HG02852 (cell line): ENCODE results near the gene NDUFA6.
"Not testable (repeated sequence)": the region's sequence is repeated elsewhere in the genome, so short reads cannot be mapped to it uniquely, and the experiment has no call there.

Experiments
- ATAC-seq: cut with Tn5 transposase; IDR thresholded peaks from one replicate; pipeline ENCODE4 v1.9.1; 2021; ENCODE audit warnings: mild to moderate bottlenecking, moderate library complexity; ENCODE audit not compliant: unreplicated experiment

The NDUFA6 gene

DNA sequence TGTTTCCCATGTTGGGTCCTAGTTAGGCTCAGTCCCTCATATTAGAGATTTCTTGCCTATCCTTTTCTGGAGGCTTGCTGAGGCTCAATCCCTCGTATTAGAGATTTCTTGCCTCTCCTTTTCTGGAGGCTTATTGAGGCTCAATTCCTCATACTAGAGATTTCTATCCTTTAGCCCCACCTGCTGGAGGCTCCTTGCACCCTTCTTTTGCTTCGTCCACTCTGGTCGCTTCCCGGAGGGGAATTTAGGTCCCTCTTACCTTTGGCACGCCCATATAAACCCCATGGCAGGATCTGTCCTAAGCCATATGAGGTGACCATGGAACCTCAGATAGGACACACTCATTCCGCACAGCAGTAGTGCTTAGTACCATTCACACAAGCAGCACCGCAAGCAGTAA, 24.1 kb upstream of the NDUFA6 start:
- no peak for ATAC-seq

DNA sequence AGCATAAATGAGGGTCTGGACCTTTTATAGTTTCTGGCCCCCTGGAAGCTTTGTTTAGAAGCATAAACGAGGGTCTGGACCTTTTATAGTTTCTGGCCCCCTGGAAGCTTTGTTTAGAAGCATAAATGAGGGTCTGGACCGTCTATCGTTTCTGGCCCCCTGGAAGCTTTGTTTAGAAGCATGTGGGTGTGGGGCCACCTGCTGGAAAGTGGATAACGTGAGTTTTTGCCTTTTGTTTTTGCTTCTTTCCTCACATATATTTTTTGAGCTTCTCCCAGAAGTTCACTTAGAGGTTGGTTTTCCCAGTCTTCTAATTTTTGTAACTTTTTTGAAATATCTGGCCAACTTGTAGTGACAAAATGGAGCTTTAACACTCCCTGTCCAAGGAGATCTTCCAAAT, 22.2 kb upstream of the NDUFA6 start:
- ATAC-seq, result not testable (repeated sequence)

GRCh38 chr22:42111798-42112197, 21.2 kb upstream of the NDUFA6 start:
- no peak for ATAC-seq

DNA sequence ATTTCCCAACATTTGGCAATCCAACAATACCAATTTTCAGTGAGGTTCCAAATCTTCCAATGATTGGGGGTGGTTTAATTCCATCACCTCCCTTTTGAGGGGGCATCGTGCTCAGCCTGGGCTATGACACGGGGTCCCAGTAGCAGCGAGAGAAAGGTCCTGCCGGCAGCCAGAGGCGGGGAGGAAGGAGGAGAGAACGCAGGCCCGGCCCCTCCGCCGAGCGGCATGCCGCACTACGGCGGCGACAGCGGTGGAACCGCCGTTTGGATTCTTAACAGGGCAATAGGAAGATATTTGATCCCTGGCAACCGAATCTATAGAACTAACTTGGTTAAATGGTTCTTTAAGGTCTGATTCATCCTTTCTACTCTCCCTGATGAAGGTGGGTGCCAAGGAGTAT, 18.3 kb upstream of the NDUFA6 start:
- ATAC-seq, result no peak

DNA sequence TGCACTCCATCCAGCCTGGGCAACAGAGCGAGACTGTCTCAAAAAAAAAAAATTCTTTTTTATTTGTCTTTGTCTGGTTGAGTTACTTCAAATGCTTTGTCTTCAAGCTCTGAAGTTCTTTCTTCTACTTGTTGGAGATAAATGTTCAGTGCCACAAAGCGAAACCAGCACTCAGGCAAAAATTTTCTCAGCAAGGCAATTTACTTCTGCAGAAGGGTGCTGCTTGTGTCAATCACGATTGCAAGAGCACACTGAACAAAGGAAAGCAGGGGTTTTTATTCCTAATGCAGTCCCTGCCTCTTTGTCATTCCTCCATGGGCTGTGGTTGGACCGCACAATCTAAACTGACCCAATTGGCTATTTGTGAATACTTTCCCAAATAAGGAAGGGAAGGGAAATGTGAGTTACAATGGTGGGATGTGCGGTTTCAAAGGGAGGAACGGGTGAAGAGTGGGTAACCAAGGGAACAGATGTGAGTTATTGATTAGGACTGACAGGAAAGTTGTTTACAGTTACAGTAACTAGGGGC, 13.8 kb upstream of the NDUFA6 start:
- ATAC-seq, result not testable (repeated sequence)

DNA sequence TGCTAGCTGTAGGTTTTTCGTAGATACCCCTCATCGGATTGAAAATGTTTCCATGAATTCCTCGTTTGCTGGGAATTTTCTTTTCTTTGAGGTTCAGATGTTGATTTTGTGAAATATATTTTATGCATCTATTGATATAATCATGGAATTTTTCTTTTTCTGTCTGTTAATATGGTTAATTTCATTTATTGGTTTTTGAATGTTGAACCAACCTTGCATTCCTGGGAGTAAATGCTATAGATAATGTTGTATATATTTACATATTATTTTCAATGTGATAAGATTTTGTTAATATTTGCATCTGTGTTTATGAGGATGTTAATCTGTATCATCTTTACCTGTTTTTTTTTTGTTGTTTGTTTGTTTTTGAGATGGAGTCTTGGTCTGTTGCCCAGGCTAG, 10.6 kb upstream of the NDUFA6 start:
- ATAC-seq, result no peak

DNA sequence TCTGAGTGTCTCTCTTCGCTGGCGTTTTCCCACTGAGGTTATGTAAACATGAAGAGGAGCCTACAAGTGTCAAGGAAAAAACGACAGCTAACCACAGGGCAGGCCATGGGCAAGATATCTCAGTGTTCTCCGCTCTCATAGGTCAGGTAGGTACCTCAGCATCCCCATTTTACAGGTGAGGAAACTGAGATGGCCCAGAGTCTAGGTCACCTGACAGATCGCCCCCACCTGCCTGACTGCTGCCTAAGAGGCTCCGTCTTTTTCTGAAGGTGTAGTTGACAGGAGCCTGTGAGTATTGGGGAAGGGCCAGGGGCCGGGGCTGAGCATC, 847 bp upstream of the NDUFA6 start:
- ATAC-seq, result no peak

GRCh38 chr22:42086051-42086450, 4.5 kb downstream of the NDUFA6 start:
- no peak for ATAC-seq

DNA sequence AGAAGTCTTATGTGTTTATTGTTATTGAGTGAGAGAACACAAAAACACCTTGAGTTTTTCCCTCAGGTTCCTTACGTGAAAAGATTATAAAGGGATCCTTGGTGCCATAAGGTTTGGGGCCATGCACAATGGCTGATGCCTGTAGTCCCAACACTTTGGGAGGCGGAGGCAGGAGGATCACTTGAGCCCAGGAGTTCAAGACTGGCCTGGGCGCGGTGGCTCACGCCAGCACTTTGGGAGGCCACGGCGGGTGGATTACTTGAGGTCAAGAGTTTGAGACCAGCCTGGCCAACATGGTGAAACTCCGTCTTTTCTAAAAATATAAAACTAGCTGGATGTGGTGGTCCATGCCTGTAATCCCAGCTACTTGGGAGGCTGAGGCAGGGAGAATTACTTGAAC, 5.7 kb downstream of the NDUFA6 start:
- ATAC-seq, result no peak

GRCh38 chr22:42083119-42083518, 7.5 kb downstream of the NDUFA6 start:
- ATAC-seq, result no peak

DNA sequence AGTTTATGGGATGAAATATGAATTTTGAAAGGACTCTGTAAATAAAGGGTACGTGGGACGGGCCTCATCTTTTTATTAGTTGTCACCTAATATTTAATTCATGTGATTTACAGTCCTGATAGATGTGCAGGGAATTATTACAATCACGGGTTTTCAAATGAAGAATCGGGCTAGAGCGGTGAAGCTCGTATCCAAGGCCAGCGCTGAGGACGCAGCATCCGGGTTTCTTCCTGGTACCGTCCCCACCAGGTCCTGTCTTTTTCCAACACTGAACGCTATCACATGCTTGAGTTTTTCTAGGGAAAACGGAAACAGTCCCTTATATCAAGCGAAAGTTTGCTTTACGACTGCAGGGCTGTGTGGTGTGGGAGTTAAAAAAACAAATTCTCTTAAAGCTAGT, 10.3 kb downstream of the NDUFA6 start:
- no peak for ATAC-seq

DNA sequence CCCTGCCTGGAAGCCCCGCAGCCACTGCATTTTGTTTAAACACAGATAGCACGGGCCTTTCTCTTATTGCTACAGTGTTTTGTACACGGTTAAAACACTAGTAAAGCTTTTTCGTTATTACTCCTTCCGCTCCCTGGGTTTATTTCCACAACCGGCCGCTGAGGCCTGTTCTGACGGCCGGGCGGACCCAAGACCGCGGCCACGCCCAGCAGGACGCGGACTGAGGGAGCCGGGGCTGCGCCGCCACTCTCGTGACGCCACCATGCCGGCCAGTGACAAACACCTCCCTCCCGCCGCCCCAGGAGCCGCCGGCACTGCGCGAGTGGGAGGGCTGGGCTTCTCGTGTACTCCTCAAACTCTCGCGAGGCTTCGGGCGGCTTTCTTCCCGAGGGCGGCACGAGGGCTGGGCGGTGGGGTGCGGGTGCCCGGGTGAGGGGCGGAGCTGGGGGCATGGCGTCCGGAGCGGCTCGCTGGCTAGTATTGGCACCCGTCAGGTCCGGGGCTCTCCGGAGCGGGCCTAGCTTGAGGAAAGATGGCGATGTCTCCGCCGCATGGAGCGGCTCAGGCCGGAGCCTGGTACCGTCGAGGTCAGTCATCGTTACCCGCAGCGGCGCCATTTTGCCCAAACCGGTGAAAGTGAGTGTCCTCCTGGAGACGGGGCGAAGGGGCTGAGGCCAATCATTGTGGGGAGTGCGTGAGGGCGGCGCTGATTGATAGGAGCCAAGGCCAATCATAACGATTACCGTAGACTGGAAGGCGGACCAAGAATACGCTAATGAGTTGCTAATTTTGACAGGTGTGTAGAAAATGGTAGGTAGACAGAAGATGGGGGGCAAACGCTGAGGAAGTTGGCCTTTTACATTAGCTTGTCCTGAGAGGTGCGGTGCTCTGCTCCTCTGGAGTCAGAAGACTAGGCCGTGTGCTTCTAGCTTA, 11.0 kb downstream of the NDUFA6 start, which contains the start of gene SMDT1:
SMDT1 (plus strand) TSS at position 382 of the 933 bp plus-strand sequence; CDS start at position 451, 69 bp downstream.
- peak; percentile 78 for ATAC-seq

GRCh38 chr22:42078469-42079318, 11.9 kb downstream of the NDUFA6 start:
- peak; percentile 4 for ATAC-seq

GRCh38 chr22:42077486-42078125, 13.0 kb downstream of the NDUFA6 start:
- no peak for ATAC-seq

GRCh38 chr22:42076764-42077485, 13.6 kb downstream of the NDUFA6 start:
- ATAC-seq, result no peak

GRCh38 chr22:42074846-42075676, 15.5 kb downstream of the NDUFA6 start:
- ATAC-seq, result no peak

DNA sequence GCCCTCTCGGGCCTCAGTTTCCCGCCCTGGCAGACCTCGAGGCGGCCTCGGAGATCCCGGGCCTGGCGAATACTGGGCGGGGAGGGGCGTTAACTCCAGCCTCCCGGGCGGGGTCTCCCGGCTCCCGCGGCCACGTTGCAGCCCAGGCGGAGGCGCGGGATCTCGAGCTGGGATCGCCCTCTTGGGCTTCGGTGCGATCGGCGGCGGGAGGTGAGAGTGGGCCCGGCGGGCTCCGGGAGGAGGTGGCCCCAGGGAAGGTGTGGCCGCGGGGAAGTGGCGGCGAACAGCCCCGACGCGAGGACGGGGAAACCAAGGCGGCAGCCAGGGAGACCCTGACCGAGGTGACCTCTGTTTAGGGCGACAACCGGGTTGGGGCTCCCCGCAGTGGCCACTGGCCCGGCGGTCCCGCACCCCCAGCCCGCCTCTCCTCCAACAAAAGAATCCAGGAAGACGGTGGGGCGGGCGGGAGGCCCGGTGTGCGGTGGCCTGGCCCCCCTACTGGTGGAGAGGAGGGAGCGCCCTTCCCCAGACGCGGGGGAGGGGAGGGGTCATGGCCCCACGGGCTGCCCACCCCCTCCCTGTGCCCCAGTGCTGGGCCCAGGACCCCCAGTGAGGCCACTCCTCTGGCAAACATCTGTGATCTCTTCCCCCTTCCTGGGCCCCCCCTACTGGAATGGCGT, 16.3 kb downstream of the NDUFA6 start, which contains the start of gene PHETA2:
PHETA2 (plus strand) TSS at position 117 of the 680 bp plus-strand sequence. CDS start 3,046 bp downstream, outside the sequence.
- ATAC-seq, result no peak

GRCh38 chr22:42073621-42074041, 16.9 kb downstream of the NDUFA6 start:
- ATAC-seq, result no peak
